ENCODE results near the gene PROSER3.

The PROSER3 gene

DNA sequence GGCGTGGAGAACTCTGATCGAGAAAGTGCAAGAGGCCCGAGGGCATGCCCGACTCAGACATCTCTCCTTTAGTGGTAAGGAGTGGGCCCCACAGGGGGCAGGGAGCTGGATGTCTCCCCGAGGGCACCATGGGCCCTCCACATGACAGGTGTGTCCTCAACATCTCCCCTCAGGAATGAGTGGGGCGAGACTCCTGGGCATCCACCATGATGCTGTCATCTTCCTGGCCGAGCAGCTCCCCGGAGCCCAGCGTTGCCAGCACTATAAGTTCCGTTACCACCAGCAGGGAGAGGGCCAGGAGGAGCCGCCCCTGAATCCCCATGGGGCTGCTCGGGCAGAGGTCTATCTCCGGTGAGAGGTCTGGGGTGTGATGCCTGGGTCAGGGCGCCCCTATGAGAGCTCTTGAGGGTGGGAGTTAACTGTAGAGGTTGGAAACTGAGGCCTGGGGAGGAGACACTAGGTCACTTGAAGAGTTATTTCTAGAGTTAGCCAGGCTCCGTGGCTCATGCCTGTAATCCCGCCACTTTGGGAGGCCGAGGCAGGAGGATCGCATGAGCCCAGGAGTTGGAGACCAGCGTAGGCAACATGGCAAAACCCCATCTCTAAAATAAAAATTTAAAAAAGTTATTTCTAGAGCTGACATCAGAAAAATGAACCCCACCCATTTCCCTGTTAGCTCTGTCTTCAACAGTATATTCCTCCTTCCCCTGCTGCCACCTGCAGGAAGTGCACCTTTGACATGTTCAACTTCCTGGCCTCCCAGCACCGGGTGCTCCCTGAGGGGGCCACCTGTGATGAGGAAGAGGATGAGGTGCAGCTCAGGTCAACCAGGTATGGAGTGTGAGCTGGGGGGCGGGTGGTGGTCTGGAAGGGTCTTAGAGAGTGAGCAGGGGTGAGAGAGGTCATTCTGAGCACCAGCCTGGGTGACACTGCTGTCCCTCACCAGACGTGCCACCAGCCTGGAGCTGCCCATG, 20.8 kb upstream of the PROSER3 start:
- peaks cover 12% of the 10 kb centered on the region for H3K4me1 ChIP-seq (ENCODE audit: control insufficient read depth, insufficient read depth, low read depth, low read length)
- H3K4ac ChIP-seq (ENCODE audit: low read depth in 1 of 2, low read length in 2 of 2): no peak overlapping the region
- H4K8ac ChIP-seq (ENCODE audit: low read length): no peak overlapping the region
- H3K36me3 ChIP-seq (ENCODE audit: control insufficient read depth in 1 of 2, insufficient read depth in 2 of 2, low read depth in 1 of 2, low read length in 2 of 2): peaks cover 63 to 76% of the 10 kb centered on the region in 2 experiments
- no peaks in the 10 kb centered on the region for H3K9me3 ChIP-seq (ENCODE audit: control insufficient read depth, low read length)
- H4K91ac ChIP-seq (ENCODE audit: low read length): no peak overlapping the region
- peaks cover 29% of the 10 kb centered on the region for H3K79me1 ChIP-seq (replicated peaks; ENCODE audit: low read length, poor library complexity, severe bottlenecking)
- 96% methylated on average over 21 of the region's 22 CpGs for WGBS
- no peak overlapping the region for H2BK5ac ChIP-seq (ENCODE audit: low read depth, low read length, poor library complexity, severe bottlenecking)
- no peak overlapping the region for H3K23ac ChIP-seq (ENCODE audit: low read length in 2 of 2)
- H3K18ac ChIP-seq (ENCODE audit: low read depth in 1 of 2, low read length in 2 of 2): no peak overlapping the region
- no peak overlapping the region for H2BK120ac ChIP-seq (ENCODE audit: low read depth, low read length)
- H3K4me2 ChIP-seq (ENCODE audit: low read length, poor library complexity, severe bottlenecking): no peak overlapping the region
- H3K27ac ChIP-seq (ENCODE audit: low read length, poor library complexity, severe bottlenecking): no peak overlapping the region
- no peak overlapping the region for H2BK15ac ChIP-seq (ENCODE audit: low read depth, poor library complexity, severe bottlenecking)
- no peak overlapping the region for H3K9ac ChIP-seq (ENCODE audit: low read length)
- H3K27me3 ChIP-seq (ENCODE audit: control insufficient read depth in 1 of 2, insufficient read depth in 1 of 2, low read length in 2 of 2): no peaks in the 10 kb centered on the region
- no peak for DNase-seq
- no peak overlapping the region for H3K4me3 ChIP-seq (ENCODE audit: insufficient read depth in 1 of 2, low read depth in 1 of 2, low read length in 2 of 2)
- H2BK12ac ChIP-seq (ENCODE audit: low read length in 2 of 2): no peak overlapping the region
- no peak overlapping the region for H2AK5ac ChIP-seq (ENCODE audit: low read length, severe bottlenecking)
- H3K14ac ChIP-seq (ENCODE audit: low read length in 2 of 2): no peak overlapping the region
- H2AFZ ChIP-seq (ENCODE audit: low read depth, low read length): no peak overlapping the region

DNA sequence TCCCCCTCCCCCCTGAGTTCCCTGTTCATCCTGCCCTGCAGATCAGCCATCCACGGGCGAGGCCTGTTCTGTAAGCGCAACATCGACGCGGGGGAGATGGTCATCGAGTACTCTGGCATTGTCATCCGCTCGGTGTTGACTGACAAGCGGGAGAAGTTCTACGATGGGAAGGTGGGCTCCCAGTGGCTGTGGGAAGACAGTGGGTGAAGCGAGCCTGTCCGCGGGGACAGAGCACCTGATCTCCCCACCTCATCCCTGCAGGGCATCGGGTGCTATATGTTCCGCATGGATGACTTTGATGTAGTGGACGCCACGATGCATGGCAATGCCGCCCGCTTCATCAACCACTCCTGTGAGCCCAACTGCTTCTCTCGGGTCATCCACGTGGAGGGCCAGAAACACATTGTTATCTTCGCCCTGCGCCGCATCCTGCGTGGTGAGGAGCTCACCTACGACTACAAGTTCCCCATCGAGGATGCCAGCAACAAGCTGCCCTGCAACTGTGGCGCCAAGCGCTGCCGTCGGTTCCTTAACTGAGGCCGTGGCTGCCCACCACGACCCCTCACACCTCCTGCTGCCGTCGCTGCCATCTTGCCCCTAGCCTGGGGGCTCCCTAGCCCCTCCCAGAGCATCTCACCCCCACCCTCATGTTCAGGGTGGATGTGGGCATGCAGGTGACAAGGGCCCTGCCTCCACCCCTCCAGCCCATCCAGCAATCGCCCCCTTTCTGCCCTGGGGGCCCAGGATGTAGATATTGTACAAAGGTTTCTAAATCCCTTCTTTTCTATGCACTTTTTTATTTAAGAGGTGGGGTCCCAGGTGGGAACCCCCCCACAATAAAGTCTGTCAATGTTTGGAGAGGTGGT, 19.7 kb upstream of the PROSER3 start:
- H3K23ac ChIP-seq (ENCODE audit: low read length in 2 of 2): no peak overlapping the region
- peaks cover 28% of the 10 kb centered on the region for H3K79me1 ChIP-seq (replicated peaks; ENCODE audit: low read length, poor library complexity, severe bottlenecking)
- H3K27ac ChIP-seq (ENCODE audit: low read length, poor library complexity, severe bottlenecking): no peak overlapping the region
- H3K4me3 ChIP-seq (ENCODE audit: insufficient read depth in 1 of 2, low read depth in 1 of 2, low read length in 2 of 2): no peak overlapping the region
- no peak overlapping the region for H2BK120ac ChIP-seq (ENCODE audit: low read depth, low read length)
- no peak overlapping the region for H2AFZ ChIP-seq (ENCODE audit: low read depth, low read length)
- H2BK15ac ChIP-seq (ENCODE audit: low read depth, poor library complexity, severe bottlenecking): no peak overlapping the region
- no peak overlapping the region for H2AK5ac ChIP-seq (ENCODE audit: low read length, severe bottlenecking)
- no peak for DNase-seq
- no peaks in the 10 kb centered on the region for H3K27me3 ChIP-seq (ENCODE audit: control insufficient read depth in 1 of 2, insufficient read depth in 1 of 2, low read length in 2 of 2)
- H3K36me3 ChIP-seq (ENCODE audit: control insufficient read depth in 1 of 2, insufficient read depth in 2 of 2, low read depth in 1 of 2, low read length in 2 of 2): peaks cover 70 to 72% of the 10 kb centered on the region in 2 experiments
- no peak overlapping the region for H2BK5ac ChIP-seq (ENCODE audit: low read depth, low read length, poor library complexity, severe bottlenecking)
- H3K18ac ChIP-seq (ENCODE audit: low read depth in 1 of 2, low read length in 2 of 2): no peak overlapping the region
- no peak overlapping the region for H3K4me2 ChIP-seq (ENCODE audit: low read length, poor library complexity, severe bottlenecking)
- H3K9me3 ChIP-seq (ENCODE audit: control insufficient read depth, low read length): no peaks in the 10 kb centered on the region
- no peak overlapping the region for H3K9ac ChIP-seq (ENCODE audit: low read length)
- H3K4me1 ChIP-seq (ENCODE audit: control insufficient read depth, insufficient read depth, low read depth, low read length): peaks cover 12% of the 10 kb centered on the region
- H4K8ac ChIP-seq (ENCODE audit: low read length): no peak overlapping the region
- WGBS: 96% methylated on average over 36 of the region's 37 CpGs
- no peak overlapping the region for H3K4ac ChIP-seq (ENCODE audit: low read depth in 1 of 2, low read length in 2 of 2)
- no peak overlapping the region for H2BK12ac ChIP-seq (ENCODE audit: low read length in 2 of 2)
- no peak overlapping the region for H3K14ac ChIP-seq (ENCODE audit: low read length in 2 of 2)
- no peak overlapping the region for H4K91ac ChIP-seq (ENCODE audit: low read length)

DNA sequence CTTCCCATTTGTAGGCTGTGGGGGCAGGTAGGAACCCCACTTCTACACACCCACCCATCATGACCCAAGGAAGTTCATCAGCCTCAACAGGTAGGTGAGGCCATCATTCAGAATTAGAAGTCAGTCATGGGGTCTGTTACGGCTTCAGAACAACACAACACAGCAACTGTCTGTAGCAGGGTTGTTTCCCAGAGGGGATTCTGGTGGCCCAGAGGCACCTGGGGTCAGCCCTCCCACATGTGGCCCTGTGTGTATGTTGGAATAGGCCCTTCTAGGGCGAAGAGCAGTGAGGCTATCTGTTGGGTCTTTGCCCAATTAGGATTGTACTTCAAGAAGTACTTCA, 19.1 kb upstream of the PROSER3 start:
- H3K9me3 ChIP-seq (ENCODE audit: control insufficient read depth, low read length): no peaks in the 10 kb centered on the region
- H3K27me3 ChIP-seq (ENCODE audit: control insufficient read depth in 1 of 2, insufficient read depth in 1 of 2, low read length in 2 of 2): no peaks in the 10 kb centered on the region
- H2BK120ac ChIP-seq (ENCODE audit: low read depth, low read length): no peak overlapping the region
- no peak overlapping the region for H3K27ac ChIP-seq (ENCODE audit: low read length, poor library complexity, severe bottlenecking)
- no peak overlapping the region for H4K8ac ChIP-seq (ENCODE audit: low read length)
- H3K79me1 ChIP-seq (replicated peaks; ENCODE audit: low read length, poor library complexity, severe bottlenecking): peaks cover 27% of the 10 kb centered on the region
- 97% methylated on average over 2 of the region's 2 CpGs for WGBS
- H4K91ac ChIP-seq (ENCODE audit: low read length): no peak overlapping the region
- H2BK5ac ChIP-seq (ENCODE audit: low read depth, low read length, poor library complexity, severe bottlenecking): no peak overlapping the region
- H3K4me2 ChIP-seq (ENCODE audit: low read length, poor library complexity, severe bottlenecking): no peak overlapping the region
- no peak overlapping the region for H3K14ac ChIP-seq (ENCODE audit: low read length in 2 of 2)
- no peak overlapping the region for H2AFZ ChIP-seq (ENCODE audit: low read depth, low read length)
- no peak overlapping the region for H3K4ac ChIP-seq (ENCODE audit: low read depth in 1 of 2, low read length in 2 of 2)
- H3K36me3 ChIP-seq (ENCODE audit: control insufficient read depth in 1 of 2, insufficient read depth in 2 of 2, low read depth in 1 of 2, low read length in 2 of 2): peaks cover 66 to 69% of the 10 kb centered on the region in 2 experiments
- H3K4me1 ChIP-seq (ENCODE audit: control insufficient read depth, insufficient read depth, low read depth, low read length): peaks cover 13% of the 10 kb centered on the region
- no peak overlapping the region for H3K9ac ChIP-seq (ENCODE audit: low read length)
- H3K4me3 ChIP-seq (ENCODE audit: insufficient read depth in 1 of 2, low read depth in 1 of 2, low read length in 2 of 2): no peak overlapping the region
- no peak overlapping the region for H2BK15ac ChIP-seq (ENCODE audit: low read depth, poor library complexity, severe bottlenecking)
- no peak overlapping the region for H2BK12ac ChIP-seq (ENCODE audit: low read length in 2 of 2)
- H3K23ac ChIP-seq (ENCODE audit: low read length in 2 of 2): no peak overlapping the region
- no peak for DNase-seq
- no peak overlapping the region for H2AK5ac ChIP-seq (ENCODE audit: low read length, severe bottlenecking)
- H3K18ac ChIP-seq (ENCODE audit: low read depth in 1 of 2, low read length in 2 of 2): no peak overlapping the region

Measured in mesenchymal stem cell (in vitro differentiated cells and primary cell).